ENCODE data around the gene KCTD5. TPM values are rescaled to one million over a fixed set of nuclear protein-coding genes. Genes with fewer than 3 reads are reported as not detected.
"Not testable (repeated sequence)": the region's sequence is repeated elsewhere in the genome, so short reads cannot be mapped to it uniquely, and the experiment has no call there.

KCTD5 gene, protein sequence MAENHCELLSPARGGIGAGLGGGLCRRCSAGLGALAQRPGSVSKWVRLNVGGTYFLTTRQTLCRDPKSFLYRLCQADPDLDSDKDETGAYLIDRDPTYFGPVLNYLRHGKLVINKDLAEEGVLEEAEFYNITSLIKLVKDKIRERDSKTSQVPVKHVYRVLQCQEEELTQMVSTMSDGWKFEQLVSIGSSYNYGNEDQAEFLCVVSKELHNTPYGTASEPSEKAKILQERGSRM
- total RNA-seq, result 18.5 TPM
- long read RNA-seq, transcript KCTD5-201 (6 exons, 2,482 nt), result major isoform, 8 of 16 reads
- long read RNA-seq, partial matches to known transcripts, result 4 of 16 reads
- long read RNA-seq, other reads (novel, unspliced or antisense), result 4 of 16 reads

DNA sequence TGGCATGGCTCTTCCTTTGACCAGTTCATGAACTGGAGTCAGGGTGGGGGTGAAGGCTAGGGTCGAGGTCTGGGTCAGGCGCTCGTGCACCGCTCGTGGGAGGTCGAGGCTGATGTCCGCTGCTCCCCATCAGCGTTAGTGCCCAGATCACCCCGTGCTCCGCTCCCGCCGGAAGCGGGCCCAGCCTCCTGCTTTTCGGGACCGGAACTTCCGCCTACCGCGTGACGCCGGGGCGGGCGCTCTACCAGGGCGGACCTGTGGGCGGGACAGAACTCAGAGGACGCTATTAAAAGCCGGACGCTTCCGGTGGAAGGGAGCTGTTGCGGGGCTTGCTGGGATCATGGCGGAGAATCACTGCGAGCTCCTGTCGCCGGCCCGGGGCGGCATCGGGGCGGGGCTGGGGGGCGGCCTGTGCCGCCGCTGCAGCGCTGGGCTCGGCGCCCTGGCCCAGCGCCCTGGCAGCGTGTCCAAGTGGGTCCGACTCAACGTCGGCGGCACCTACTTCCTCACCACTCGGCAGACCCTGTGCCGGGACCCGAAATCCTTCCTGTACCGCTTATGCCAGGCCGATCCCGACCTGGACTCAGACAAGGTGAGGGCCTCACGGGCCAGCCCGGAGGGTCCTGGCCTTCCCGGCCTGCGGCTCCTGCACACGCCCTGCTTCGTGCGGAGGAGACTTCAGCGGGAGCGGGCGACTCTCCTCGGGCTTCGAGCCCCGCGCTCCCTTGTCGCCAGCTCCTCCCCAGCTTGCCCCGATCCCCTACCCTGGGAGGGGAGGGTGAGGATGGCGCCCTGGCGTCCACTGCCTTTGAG is at the start of gene KCTD5:
KCTD5 (plus strand) TSS at position 315 of the 813 bp plus-strand sequence; CDS start at position 341, 26 bp downstream.
- peak; percentile 99 for DNase-seq (ENCODE audit: low spot score)

- not testable (repeated sequence) for DNase-seq (ENCODE audit: low spot score)
Measured at GRCh38 chr16:2639071-2639721, 43.1 kb upstream of the KCTD5 start.

DNA sequence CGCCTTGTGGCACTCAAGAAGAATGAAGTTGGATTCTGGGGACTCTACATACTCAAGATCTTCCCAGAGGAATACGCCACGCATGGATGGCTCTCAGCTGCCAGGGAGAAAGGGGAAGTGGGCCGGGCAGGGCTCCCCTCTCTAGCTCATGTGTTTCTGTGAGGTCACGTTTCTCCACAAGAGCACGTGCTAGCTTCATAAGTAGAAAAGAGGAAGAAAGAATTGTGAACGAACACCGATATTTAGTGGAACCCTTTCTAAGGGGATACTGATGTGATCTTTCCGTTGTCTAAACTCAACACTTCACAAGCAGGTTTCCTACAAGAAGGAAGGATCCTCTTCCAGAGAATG is 42.6 kb upstream of the KCTD5 start:
- DNase-seq (ENCODE audit: low spot score), result not testable (repeated sequence)

- DNase-seq (ENCODE audit: low spot score), result not testable (repeated sequence)
Measured at GRCh38 chr16:2642561-2642960, 39.8 kb upstream of the KCTD5 start.

DNA sequence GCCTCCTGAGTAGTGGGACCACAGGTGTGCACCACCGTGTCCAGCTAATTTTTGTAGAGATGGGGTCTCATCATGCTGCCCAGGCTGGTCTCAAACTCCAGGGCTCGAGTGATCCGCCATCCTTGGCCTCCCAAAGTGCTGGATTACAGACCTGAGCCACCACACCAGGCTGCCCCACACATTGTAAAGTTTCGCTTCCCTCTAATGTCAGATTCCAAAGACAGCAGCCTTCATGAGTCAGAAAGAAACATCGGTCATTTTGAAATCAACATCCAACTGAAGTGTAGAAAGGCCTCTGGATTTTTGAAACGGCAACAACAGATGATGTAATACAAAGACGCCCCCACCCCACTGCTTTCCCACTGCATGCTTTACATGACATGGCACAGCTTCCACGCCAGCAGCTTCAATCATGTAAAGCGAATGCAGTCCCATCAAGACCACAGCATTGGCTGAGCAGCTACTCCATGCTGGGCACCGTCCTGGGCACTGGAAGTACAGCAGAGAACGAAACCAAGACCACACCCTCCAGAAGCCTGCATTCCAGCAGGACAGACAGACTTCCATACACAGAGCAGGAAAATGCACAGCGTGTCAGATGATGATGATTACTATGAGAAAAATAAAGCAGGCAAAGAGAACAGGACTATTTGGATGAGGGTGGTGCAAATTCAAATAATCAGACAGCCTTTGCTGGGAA is 37.4 kb upstream of the KCTD5 start:
- DNase-seq (ENCODE audit: low spot score), result not testable (repeated sequence)

- DNase-seq (ENCODE audit: low spot score), result not testable (repeated sequence)
Measured at GRCh38 chr16:2651268-2651871, 31.0 kb upstream of the KCTD5 start.

DNA sequence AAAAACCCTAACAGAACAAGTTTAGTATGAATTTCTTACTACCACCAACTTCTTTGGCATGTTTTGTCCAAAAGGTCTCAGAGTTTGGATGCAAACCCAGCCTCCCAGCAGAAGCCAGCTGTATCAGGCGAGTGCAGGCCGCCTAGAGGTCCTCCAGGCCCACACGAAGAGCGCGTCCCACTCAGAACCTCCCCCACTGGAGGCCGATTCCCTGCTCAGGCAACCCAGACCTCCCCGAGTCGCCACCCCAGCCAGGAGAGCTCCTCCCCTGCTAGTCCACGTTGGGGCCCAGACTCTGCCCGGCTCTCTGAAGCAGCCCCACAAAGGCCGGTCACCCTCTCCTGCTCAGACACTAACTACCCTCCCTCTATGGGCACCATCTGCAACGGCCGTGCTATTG is 28.4 kb upstream of the KCTD5 start:
- not testable (repeated sequence) for DNase-seq (ENCODE audit: low spot score)

GRCh38 chr16:2654949-2655348 is 27.4 kb upstream of the KCTD5 start:
- DNase-seq (ENCODE audit: low spot score), result not testable (repeated sequence)

GRCh38 chr16:2656985-2657384 is 25.3 kb upstream of the KCTD5 start:
- DNase-seq (ENCODE audit: low spot score), result no peak

GRCh38 chr16:2657803-2658202 is 24.5 kb upstream of the KCTD5 start:
- DNase-seq (ENCODE audit: low spot score), result not testable (repeated sequence)

DNA sequence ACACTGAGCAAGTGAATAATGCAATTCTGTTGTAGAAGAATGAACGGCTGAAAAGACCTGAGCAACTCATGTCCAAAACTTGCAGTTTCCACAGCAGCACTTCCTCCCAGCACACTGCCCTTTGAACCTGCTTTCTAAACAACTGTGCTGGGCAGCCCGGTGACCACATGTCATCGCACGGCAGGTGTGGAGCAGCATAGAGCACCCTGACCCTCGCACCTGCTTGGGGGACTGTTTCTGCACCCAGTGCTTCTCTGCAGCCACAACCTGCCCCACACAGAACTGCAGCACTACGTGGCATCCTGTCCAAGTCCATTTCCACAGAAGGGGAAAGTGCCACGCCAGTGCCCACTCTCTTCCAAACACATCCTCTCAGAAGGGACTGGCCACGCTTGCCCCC is 22.8 kb upstream of the KCTD5 start:
- DNase-seq (ENCODE audit: low spot score), result not testable (repeated sequence)

DNA sequence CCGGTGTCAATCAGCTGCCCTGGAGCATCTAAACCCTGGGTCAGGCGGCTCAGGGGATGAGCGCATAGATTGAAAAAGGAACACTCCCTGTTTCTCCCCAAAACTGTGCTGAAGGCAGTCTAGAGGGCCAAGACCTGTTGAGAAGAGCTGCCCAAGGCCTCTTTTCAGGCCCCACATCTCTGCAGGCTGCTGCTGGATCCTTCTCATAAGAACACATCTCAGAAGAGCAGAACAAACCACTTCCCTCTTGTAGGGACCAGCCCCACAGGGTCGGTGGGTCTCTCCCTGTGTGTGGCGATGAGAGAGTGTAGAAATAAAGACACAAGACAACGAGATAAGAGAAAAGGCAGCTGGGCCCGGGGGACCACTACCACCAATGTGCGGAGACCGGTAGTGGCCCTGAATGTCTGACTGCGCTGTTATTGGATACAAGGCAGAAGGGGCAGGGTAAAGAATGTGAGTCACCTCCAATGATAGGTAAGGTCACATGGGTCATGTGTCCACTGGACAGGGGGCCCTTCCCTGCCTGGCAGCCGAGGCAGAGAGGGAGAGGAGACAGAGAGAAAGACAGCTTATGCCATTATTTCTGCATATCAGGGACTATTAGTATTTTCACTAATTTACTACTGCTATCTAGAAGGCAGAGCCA is 22.2 kb upstream of the KCTD5 start:
- not testable (repeated sequence) for DNase-seq (ENCODE audit: low spot score)

DNA sequence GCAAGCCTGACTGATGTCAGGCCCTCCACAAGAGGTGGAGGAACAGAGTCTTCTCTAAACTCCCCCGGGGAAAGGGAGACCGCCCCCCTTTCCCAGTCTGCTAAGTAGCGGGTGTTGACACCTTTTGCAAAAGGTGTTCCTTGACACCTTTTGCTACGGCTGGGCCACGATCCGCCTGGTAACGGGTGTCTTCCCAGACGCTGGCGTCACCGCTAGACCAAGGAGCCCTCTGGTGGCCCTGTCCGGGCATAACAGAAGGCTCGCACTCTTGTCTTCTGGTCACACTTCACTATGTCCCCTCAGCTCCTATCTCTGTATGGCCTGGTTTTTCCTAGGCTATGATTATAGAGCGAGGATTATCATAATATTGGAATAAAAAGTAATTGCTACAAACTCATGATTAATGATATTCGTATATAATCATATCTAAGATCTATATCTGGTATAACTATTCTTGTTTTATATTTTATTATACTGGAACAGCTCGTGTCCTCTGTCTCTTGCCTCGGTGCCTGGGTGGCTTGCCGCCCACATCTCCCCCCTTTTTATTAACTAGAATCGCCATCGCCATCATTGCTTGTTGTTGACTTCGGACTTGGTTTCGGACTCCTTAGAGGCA is 21.5 kb upstream of the KCTD5 start:
- not testable (repeated sequence) for DNase-seq (ENCODE audit: low spot score)

DNA sequence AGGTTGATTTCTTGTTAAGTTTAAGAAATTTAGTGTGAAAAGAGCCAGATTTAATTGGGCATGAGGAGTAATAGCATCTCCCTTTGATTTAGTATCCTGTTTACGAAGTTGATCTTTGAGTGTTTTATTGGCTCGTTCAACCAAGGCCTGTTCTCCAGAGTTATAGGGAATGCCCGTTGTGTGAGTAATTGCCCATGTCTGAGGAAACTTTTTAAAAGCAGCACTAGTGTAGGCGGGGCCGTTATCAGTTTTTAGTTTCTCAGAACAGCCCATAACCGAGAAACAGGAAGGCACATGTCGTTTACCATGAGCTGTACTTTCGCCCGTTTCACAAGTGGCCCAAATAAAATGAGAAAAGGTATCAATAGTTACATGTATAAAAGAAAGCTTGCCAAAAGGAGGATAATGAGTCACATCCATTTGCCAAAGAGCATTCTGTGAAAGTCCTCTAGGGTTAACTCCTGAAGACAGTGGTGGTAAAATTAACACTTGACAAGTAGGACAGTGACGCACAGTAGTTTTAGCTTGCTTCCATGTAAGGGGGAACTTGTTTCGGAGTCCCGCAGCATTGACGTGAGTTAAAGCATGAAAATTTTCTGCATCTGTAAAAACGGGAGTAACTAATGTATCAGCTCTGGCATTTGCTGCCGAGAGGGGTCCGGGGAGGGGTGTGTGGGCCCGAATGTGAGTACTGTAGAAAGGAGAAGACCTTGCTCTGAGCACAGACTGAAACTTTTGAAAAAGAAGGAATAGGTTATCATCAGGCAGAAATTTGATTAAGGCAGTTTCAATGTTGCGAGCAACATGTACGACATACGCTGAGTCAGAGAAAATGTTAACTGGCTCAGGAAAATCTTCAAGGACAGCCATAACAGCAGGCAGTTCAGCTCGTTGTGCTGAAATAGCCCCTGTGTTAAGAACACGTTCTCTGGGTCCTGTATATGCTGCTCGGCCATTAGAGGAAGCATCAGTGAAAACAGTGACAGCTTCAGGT is 18.5 kb upstream of the KCTD5 start:
- DNase-seq (ENCODE audit: low spot score), result no peak

DNA sequence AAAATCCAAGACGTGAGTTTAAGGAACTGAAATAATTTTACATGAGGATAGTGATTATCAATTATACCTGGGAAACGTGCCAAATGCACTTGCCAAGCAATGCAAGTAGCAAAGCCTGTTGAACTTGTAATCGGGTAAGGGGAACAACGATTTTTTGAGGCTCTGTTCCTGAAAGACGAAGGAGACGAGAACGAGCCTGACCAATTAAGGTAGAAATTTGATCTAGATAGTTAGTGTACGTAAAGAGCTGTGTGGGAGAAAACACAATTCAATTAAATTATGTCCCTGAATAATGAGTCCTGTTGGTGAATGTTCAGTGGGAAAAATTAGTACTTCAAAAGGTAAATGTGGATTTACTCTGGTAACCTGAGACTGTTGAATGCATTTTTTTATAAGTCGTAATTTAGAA is 17.7 kb upstream of the KCTD5 start:
- no peak for DNase-seq (ENCODE audit: low spot score)

DNA sequence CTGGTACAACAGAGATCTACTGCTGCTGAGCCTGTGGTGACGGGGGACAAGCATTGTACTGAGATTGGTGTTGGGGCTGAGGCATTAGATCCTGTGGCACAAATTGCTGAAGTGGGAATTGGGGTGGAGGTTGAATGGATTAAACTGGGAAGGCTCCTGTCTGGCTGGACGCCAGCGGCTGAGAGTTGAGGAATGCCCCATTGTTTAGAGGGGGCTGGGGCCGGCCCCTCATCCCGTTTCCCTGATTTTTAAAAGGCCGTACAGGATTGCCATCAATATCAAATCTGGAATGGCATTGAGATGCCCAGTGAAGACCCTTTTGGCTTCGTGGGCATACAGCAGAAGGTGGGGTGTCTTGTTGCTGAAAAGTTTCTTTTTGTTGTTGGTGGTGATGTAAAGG is 15.7 kb upstream of the KCTD5 start:
- not testable (repeated sequence) for DNase-seq (ENCODE audit: low spot score)

DNA sequence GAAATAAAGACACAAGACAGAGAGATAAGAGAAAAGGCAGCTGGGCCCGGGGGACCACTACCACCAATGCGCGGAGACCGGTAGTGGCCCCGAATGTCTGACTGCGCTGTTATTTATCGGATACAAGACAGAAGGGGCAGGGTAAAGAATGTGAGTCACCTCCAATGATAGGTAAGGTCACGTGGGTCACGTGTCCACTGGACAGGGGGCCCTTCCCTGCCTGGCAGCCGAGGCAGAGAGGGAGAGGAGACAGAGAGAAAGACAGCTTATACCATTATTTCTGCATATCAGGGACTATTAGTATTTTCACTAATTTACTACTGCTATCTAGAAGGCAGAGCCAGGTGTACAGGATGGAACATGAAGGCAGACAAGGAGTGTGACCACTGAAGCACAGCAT is 12.7 kb upstream of the KCTD5 start:
- not testable (repeated sequence) for DNase-seq (ENCODE audit: low spot score)

DNA sequence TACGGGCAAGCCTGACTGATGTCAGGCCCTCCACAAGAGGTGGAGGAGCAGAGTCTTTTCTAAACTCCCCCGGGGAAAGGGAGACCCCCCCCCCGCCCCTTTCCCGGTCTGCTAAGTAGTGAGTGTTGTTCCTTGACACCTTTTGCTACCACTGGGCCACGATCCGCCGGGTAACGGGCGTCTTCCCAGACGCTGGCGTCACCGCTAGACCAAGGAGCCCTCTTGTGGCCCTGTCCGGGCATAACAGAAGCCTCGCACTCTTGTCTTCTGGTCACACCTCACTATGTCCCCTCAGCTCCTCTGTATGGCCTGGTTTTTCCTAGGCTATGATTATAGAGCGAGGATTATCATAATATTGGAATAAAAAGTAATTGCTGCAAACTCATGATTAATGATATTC is 12.3 kb upstream of the KCTD5 start:
- not testable (repeated sequence) for DNase-seq (ENCODE audit: low spot score)

GRCh38 chr16:2671193-2671592 is 11.1 kb upstream of the KCTD5 start:
- not testable (repeated sequence) for DNase-seq (ENCODE audit: low spot score)

Data from mesenteric fat pad (tissue), 1 donor.